Common myeloid progenitor, CD34-positive (primary cell): ENCODE measurements around the gene NISCH.
A peak's percentile ranks its signal among the peaks of the same experiment; 100 is the strongest.

Source experiments
- CTCF ChIA-PET: fragments of 350-600 bp; sonication (Branson Sonifier 250); formaldehyde crosslinking; loops from one replicate; lab custom pipeline; 2021; ENCODE audit warnings: antibody characterized with exemption; lab: Charles Lee
- POLR2A ChIA-PET: fragments of 350-600 bp; sonication (Branson Sonifier 250); formaldehyde crosslinking; loops from one replicate; lab custom pipeline; 2021; ENCODE audit warnings: antibody characterized with exemption; lab: Charles Lee
- DNase-seq, 3 donors: peaks; one replicate each; pipeline versions ENCODE4 v3.0.0 to v3.0.0-alpha.2; 2013
- H3K27ac ChIP-seq, 2 experiments: 1 replicate in 1 of 2; 2 replicates in 1 of 2; pipeline ENCODE4 v1.7.0; 2013; ENCODE audit warnings: inconsistent platforms in 2 of 2, low read length in 2 of 2, mild to moderate bottlenecking in 2 of 2, low read depth in 1 of 2, moderate library complexity in 1 of 2; ENCODE audit not compliant: severe bottlenecking in 2 of 2, insufficient read depth in 1 of 2, poor library complexity in 1 of 2
- H3K27me3 ChIP-seq, 5 experiments: replicated peaks in 2 of 5; 1 replicate in 3 of 5; 2 replicates in 2 of 5; pipeline versions ENCODE4 v1.6.1 to v1.7.0; 2013; ENCODE audit warnings: low read length in 4 of 5, mild to moderate bottlenecking in 2 of 5, moderate library complexity in 2 of 5, inconsistent platforms in 1 of 5; ENCODE audit not compliant: insufficient read depth in 5 of 5, control insufficient read depth in 4 of 5
- H3K36me3 ChIP-seq, 4 experiments: 1 replicate in 2 of 4; 2 replicates in 2 of 4; pipeline versions ENCODE4 v1.6.1 to v1.7.0; 2013; ENCODE audit warnings: low read length in 3 of 4, control low read depth in 1 of 4, mild to moderate bottlenecking in 1 of 4; ENCODE audit not compliant: control insufficient read depth in 4 of 4, insufficient read depth in 4 of 4
- H3K4me1 ChIP-seq, 4 experiments: 1 replicate in 3 of 4; 2 replicates in 1 of 4; pipeline versions ENCODE4 v1.6.1 to v1.7.1; 2013; ENCODE audit warnings: low read length in 3 of 4, mild to moderate bottlenecking in 3 of 4, control low read depth in 1 of 4, inconsistent platforms in 1 of 4, moderate library complexity in 1 of 4; ENCODE audit not compliant: control insufficient read depth in 4 of 4, insufficient read depth in 4 of 4; ENCODE audit errors: control extremely low read depth in 1 of 4
- H3K4me3 ChIP-seq, 7 experiments: 1 replicate in 4 of 7; 2 replicates in 3 of 7; pipeline versions ENCODE4 v1.5.1 to v1.7.0; 2013; ENCODE audit warnings: mild to moderate bottlenecking in 7 of 7, low read length in 6 of 7, moderate library complexity in 6 of 7, inconsistent platforms in 2 of 7, low read depth in 2 of 7, control low read depth in 1 of 7; ENCODE audit not compliant: insufficient read depth in 4 of 7, control insufficient read depth in 1 of 7; ENCODE audit errors: extremely low read depth in 1 of 7
- H3K9me3 ChIP-seq, 5 experiments: 1 replicate in 4 of 5; 2 replicates in 1 of 5; pipeline versions ENCODE4 v1.6.1 to v1.7.1; 2013; ENCODE audit warnings: low read length in 4 of 5, mild to moderate bottlenecking in 2 of 5, inconsistent platforms in 1 of 5, low read depth in 1 of 5, moderate library complexity in 1 of 5; ENCODE audit not compliant: control insufficient read depth in 4 of 5, insufficient read depth in 2 of 5; ENCODE audit errors: control extremely low read depth in 1 of 5
- WGBS: methylation state at CpG from one replicate; pipeline ENCODE4 v1.1.5; 2013; ENCODE audit not compliant: insufficient coverage; 5-methylcytosine and 5-hydroxymethylcytosine counted together

The NISCH gene

GRCh38 chr3:52490035-52490938, 34.9 kb downstream of the NISCH start:
- Histone ChIP-seq H3K36me3 (peaks cover 13 to 72% (median 45%) of the 10 kb centered on the region in 4 experiments), H3K27ac (no peak overlapping the region), H3K27me3 (no peaks in the 10 kb centered on the region), H3K4me3 (no peak overlapping the region), H3K4me1 (peaks cover 0 to 62% (median 50%) of the 10 kb centered on the region in 4 experiments), H3K9me3 (no peaks in the 10 kb centered on the region)
- CTCF ChIA-PET = interaction anchor here (0.7 to 6.1 kb wide), 9 partner anchors 7 to 78 kb away, joined by 3 to 65 read pairs (median 3); partner anchors contain the start of gene UQCC5
- POLR2A ChIA-PET = interaction anchor here (0.6 to 1.7 kb wide), 3 partner anchors 9 to 218 kb away, joined by 4 to 7 read pairs (median 5); no protein-coding TSS in a partner anchor
- WGBS = 58% methylated on average over 10 of the region's 22 CpGs
- DNase-seq = no peak

- H3K4me1 ChIP-seq = peaks cover 0 to 70% (median 57%) of the 10 kb centered on the region in 4 experiments
- DNase-seq = peak; percentile 36 to 74 (median 69)
- H3K27ac ChIP-seq = no peak overlapping the region
- H3K9me3 ChIP-seq = no peaks in the 10 kb centered on the region
- WGBS = 35% methylated on average over 18 of the region's 23 CpGs
- CTCF ChIA-PET = interaction anchor here (0.9 to 6.1 kb wide), 7 partner anchors 8 to 79 kb away, joined by 3 to 65 read pairs (median 4); partner anchors contain the start of gene UQCC5
- POLR2A ChIA-PET = interaction anchor here (0.6 to 1.7 kb wide), 4 partner anchors 8 to 218 kb away, joined by 3 to 7 read pairs (median 4); no protein-coding TSS in a partner anchor
- H3K36me3 ChIP-seq = peaks cover 13 to 65% (median 39%) of the 10 kb centered on the region in 4 experiments
- H3K27me3 ChIP-seq = no peaks in the 10 kb centered on the region
- peak overlapping the region in 2 of 7 experiments; percentile 2 to 6 for H3K4me3 ChIP-seq
Measured at GRCh38 chr3:52490939-52491526, 35.6 kb downstream of the NISCH start.

GRCh38 chr3:52492059-52492458, 36.7 kb downstream of the NISCH start:
- H3K27me3 ChIP-seq = no peaks in the 10 kb centered on the region
- DNase-seq = no peak
- peaks cover 0 to 80% (median 66%) of the 10 kb centered on the region in 4 experiments for H3K4me1 ChIP-seq
- POLR2A ChIA-PET = no interaction called here
- H3K9me3 ChIP-seq = no peaks in the 10 kb centered on the region
- no peak overlapping the region for H3K4me3 ChIP-seq
- CTCF ChIA-PET = interaction anchor here (1.8 to 6.1 kb wide), 2 partner anchors 9 to 20 kb away, joined by 5 to 65 read pairs; no protein-coding TSS in a partner anchor
- peaks cover 12 to 64% (median 31%) of the 10 kb centered on the region in 4 experiments for H3K36me3 ChIP-seq
- H3K27ac ChIP-seq = no peak overlapping the region
- WGBS = 96% methylated on average over 20 of the region's 21 CpGs

DNA sequence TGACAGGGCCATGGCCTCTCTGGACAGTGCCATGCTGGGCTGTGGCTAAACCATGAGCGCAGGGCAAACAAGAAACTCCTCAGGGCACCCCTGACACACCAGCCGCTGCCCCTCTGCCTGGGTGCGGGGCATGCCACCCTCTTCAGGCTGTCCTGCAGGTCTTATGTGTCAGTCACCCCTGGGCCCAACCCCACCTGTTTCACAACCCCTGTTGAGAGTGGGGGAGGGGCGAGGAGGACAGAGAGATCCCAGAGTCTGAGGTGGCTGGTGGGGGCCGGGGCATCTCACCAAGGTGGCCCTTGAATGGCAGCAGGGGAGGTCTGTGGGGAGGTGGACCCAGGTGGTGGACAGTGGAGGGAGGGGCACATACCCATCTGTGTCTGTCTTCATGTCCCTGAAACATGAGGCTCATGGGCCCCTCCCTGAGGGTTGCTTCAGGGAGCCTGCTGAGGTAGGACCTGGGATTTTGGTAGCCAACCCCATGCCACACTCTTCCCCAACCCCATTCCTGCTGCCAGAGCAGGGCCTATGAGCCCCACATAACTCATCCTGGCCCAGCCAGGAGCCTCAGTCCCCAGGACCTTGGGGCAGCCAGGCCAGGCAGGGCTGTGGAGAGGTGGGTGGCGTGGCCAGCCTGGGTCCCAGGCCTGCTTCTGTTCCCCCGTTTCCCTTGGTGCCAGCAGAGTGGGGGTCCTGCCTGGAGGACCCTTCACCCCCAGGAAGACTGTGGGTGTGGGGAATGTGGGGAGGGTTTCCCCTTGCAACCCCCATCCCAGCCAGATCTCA, 38.0 kb downstream of the NISCH start:
- peaks cover 10 to 51% (median 23%) of the 10 kb centered on the region in 4 experiments for H3K36me3 ChIP-seq
- peaks cover 5 to 94% (median 78%) of the 10 kb centered on the region in 4 experiments for H3K4me1 ChIP-seq
- H3K27ac ChIP-seq = no peak overlapping the region
- H3K9me3 ChIP-seq = no peaks in the 10 kb centered on the region
- no peaks in the 10 kb centered on the region for H3K27me3 ChIP-seq
- CTCF ChIA-PET = interaction anchor here (5.8 to 6.1 kb wide), 2 partner anchors 21 to 23 kb away, joined by 43 to 65 read pairs; no protein-coding TSS in a partner anchor
- no peak overlapping the region for H3K4me3 ChIP-seq
- POLR2A ChIA-PET = no interaction called here
- WGBS = 96% methylated on average over 4 of the region's 7 CpGs
- DNase-seq = no peak

DNA sequence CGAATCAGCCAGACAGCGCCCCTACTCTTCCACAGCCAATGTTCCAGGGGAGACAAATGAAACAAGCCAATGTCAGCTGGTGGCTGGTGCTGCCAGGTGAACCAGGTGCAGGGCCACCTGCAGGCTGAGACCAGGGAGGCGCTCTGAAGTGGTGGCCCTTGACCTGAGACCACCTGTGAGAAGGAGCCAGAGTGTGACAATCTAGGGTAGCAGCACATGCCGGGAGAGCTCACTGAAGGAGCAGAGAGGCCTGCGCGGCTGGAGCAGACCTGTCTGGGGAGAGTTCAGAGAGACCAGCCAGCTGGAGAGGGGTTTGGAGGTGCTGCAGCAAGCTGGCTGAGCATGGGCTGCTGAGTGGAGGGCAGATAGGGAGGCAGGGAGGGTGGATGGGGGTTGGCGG, 39.0 kb downstream of the NISCH start:
- Histone ChIP-seq H3K27ac (no peak overlapping the region), H3K4me3 (peak overlapping the region in 1 of 7 experiments; percentile 74), H3K4me1 (peaks cover 5 to 100% (median 87%) of the 10 kb centered on the region in 4 experiments), H3K27me3 (no peaks in the 10 kb centered on the region), H3K36me3 (peaks cover 7 to 43% (median 18%) of the 10 kb centered on the region in 4 experiments), H3K9me3 (no peaks in the 10 kb centered on the region)
- POLR2A ChIA-PET = no interaction called here
- no peak for DNase-seq
- CTCF ChIA-PET = interaction anchor here (0.9 to 5.8 kb wide), 5 partner anchors 12 to 67 kb away, joined by 3 to 43 read pairs (median 3); no protein-coding TSS in a partner anchor
- 80% methylated on average over 6 of the region's 7 CpGs for WGBS

GRCh38 chr3:52494886-52495495, 39.6 kb downstream of the NISCH start, which contains the start of gene STAB1:
Gene STAB1, plus strand, starts transcription at chr3:52495338. Its CDS starts 76 bp downstream, at chr3:52495414.
- H3K4me1 ChIP-seq = peaks cover 5 to 98% (median 85%) of the 10 kb centered on the region in 4 experiments

More at GRCh38 chr3:52494886-52495495, 39.6 kb downstream of the NISCH start, which contains the start of gene STAB1:
- H3K9me3 ChIP-seq = no peaks in the 10 kb centered on the region
- peak; percentile 32 to 67 (median 51) for DNase-seq
- ChIA-PET CTCF (interaction anchor here (0.9 to 5.8 kb wide), 7 partner anchors 12 to 68 kb away, joined by 3 to 43 read pairs (median 4); no protein-coding TSS in a partner anchor), POLR2A (interaction anchor here (0.7 to 1.4 kb wide), 2 partner anchors 37 to 41 kb away, joined by 5 to 6 read pairs; partner anchors contain the start of gene UQCC5)
- no peaks in the 10 kb centered on the region for H3K27me3 ChIP-seq
- 0% methylated on average over 22 of the region's 25 CpGs for WGBS
- H3K36me3 ChIP-seq = peaks cover 1 to 38% (median 15%) of the 10 kb centered on the region in 4 experiments
- H3K4me3 ChIP-seq = peak within 1 kb of the TSS in 6 of 7 experiments; percentile 13 to 74 (median 60)
- H3K27ac ChIP-seq = no peak within 1 kb of the TSS
